H9 (cell line): ENCODE data around the gene CFAP299. TPM values are rescaled to one million over a fixed set of nuclear protein-coding genes. Genes with fewer than 3 reads are reported as not detected.

Experiments
- DNase-seq: peaks from one replicate; pipeline ENCODE4 v3.0.0-alpha.2; 2017
- H2AFZ ChIP-seq: one replicate; pipeline ENCODE4 v1.6.1; 2013; ENCODE audit warnings: mild to moderate bottlenecking, low read length, control low read depth, moderate library complexity
- H2AK5ac ChIP-seq: 2 replicates; pipeline ENCODE4 v1.6.1; 2013; ENCODE audit warnings: low read length, control low read depth, mixed read lengths; ENCODE audit not compliant: insufficient read length
- H2BK120ac ChIP-seq: one replicate; pipeline ENCODE4 v1.6.1; 2013; ENCODE audit warnings: low read depth, mild to moderate bottlenecking, low read length, control low read depth, inconsistent platforms; ENCODE audit not compliant: poor library complexity, severe bottlenecking
- H2BK12ac ChIP-seq: 2 replicates; pipeline ENCODE4 v1.6.1; 2013; ENCODE audit warnings: low read length, control low read depth, mixed read lengths, low read depth; ENCODE audit not compliant: insufficient read length
- H2BK15ac ChIP-seq: 2 replicates; pipeline ENCODE4 v1.6.1; 2013; ENCODE audit warnings: low read depth, low read length, control low read depth
- H2BK20ac ChIP-seq: one replicate; pipeline ENCODE4 v1.6.1; 2013; ENCODE audit warnings: low read depth, mild to moderate bottlenecking, low read length, control low read depth, inconsistent platforms; ENCODE audit not compliant: poor library complexity, severe bottlenecking
- H2BK5ac ChIP-seq: 2 replicates; pipeline ENCODE4 v1.6.1; 2013; ENCODE audit warnings: low read length, control low read depth, mixed read lengths; ENCODE audit not compliant: insufficient read length
- H3K14ac ChIP-seq: 2 replicates; pipeline ENCODE4 v1.6.1; 2013; ENCODE audit warnings: low read length, control low read depth; ENCODE audit not compliant: insufficient read depth
- H3K18ac ChIP-seq: 2 replicates; pipeline ENCODE4 v1.6.1; 2013; ENCODE audit warnings: low read depth, mild to moderate bottlenecking, mixed read lengths, low read length, control low read depth; ENCODE audit not compliant: insufficient read length
- H3K23ac ChIP-seq: 2 replicates; pipeline ENCODE4 v1.6.1; 2013; ENCODE audit warnings: low read length, control low read depth, mixed read lengths, low read depth; ENCODE audit not compliant: insufficient read length
- H3K23me2 ChIP-seq: 2 replicates; pipeline ENCODE4 v1.6.1; 2013; ENCODE audit warnings: low read depth, mild to moderate bottlenecking, mixed read lengths, low read length, control low read depth; ENCODE audit not compliant: insufficient read length, poor library complexity, severe bottlenecking
- H3K27ac ChIP-seq: 2 replicates; pipeline ENCODE4 v1.5.1; 2013; ENCODE audit warnings: low read length, control low read depth, mixed read lengths, low read depth; ENCODE audit not compliant: insufficient read length
- H3K27me3 ChIP-seq: 2 replicates; pipeline ENCODE4 v1.6.1; 2013; ENCODE audit warnings: low read length, control low read depth, inconsistent platforms; ENCODE audit not compliant: insufficient read depth
- H3K4ac ChIP-seq: 2 replicates; pipeline ENCODE4 v1.6.1; 2013; ENCODE audit warnings: low read depth, mild to moderate bottlenecking, control low read depth, inconsistent platforms, low read length, moderate library complexity
- H3K4me1 ChIP-seq: 2 replicates; pipeline ENCODE4 v1.6.1; 2013; ENCODE audit warnings: low read length, control low read depth, inconsistent platforms; ENCODE audit not compliant: insufficient read depth
- H3K4me2 ChIP-seq: 2 replicates; pipeline ENCODE4 v1.6.1; 2013; ENCODE audit warnings: low read length, control low read depth, mixed read lengths; ENCODE audit not compliant: insufficient read length, insufficient read depth
- H3K56ac ChIP-seq: 2 replicates; pipeline ENCODE4 v1.6.1; 2013; ENCODE audit warnings: low read depth, mild to moderate bottlenecking, mixed read lengths, low read length, control low read depth; ENCODE audit not compliant: insufficient read length
- H3K79me1 ChIP-seq: 2 replicates; pipeline ENCODE4 v1.6.1; 2013; ENCODE audit warnings: low read depth, mild to moderate bottlenecking, moderate library complexity, low read length, control low read depth, inconsistent platforms; ENCODE audit not compliant: insufficient read depth, poor library complexity, severe bottlenecking
- H3K79me2 ChIP-seq: 2 replicates; pipeline ENCODE4 v1.6.1; 2013; ENCODE audit warnings: low read length, control low read depth, inconsistent platforms; ENCODE audit not compliant: insufficient read depth
- H3K9ac ChIP-seq: 2 replicates; pipeline ENCODE4 v1.6.1; 2013; ENCODE audit warnings: low read length, control low read depth, mixed read lengths; ENCODE audit not compliant: insufficient read length; ENCODE audit errors: extremely low read depth
- H3K9me3 ChIP-seq: one replicate; pipeline ENCODE4 v1.6.1; 2013; ENCODE audit warnings: low read depth, low read length, inconsistent platforms; ENCODE audit not compliant: control insufficient read depth
- H3T11ph ChIP-seq: one replicate; pipeline ENCODE4 v1.6.1; 2013; ENCODE audit warnings: mild to moderate bottlenecking, low read length, control low read depth, inconsistent platforms
- H4K20me1 ChIP-seq: one replicate; pipeline ENCODE4 v1.6.1; 2013; ENCODE audit not compliant: control insufficient read depth, insufficient read length, insufficient read depth
- H4K5ac ChIP-seq: 2 replicates; pipeline ENCODE4 v1.6.1; 2013; ENCODE audit warnings: low read depth, mild to moderate bottlenecking, mixed read lengths, low read length, control low read depth; ENCODE audit not compliant: insufficient read length
- H4K8ac ChIP-seq: replicated peaks from 2 replicates; pipeline ENCODE4 v1.6.1; 2013; ENCODE audit warnings: low read length, control low read depth, mixed read lengths, low read depth; ENCODE audit not compliant: insufficient read length
- H4K91ac ChIP-seq: 2 replicates; pipeline ENCODE4 v1.6.1; 2013; ENCODE audit warnings: low read depth, mild to moderate bottlenecking, moderate library complexity, mixed read lengths, low read length, control low read depth; ENCODE audit not compliant: insufficient read length
- H3K27ac Mint-ChIP-seq, 3 experiments: 2 replicates in 2 of 3; 3 replicates in 1 of 3; pipeline ENCODE4 v1.8.0; 2020 to 2021; ENCODE audit warnings: mixed read lengths in 3 of 3, mild to moderate bottlenecking in 1 of 3, moderate library complexity in 1 of 3
- H3K27me3 Mint-ChIP-seq: 2 replicates; pipeline ENCODE4 v1.8.0; 2021; ENCODE audit warnings: low read depth, mild to moderate bottlenecking, moderate library complexity, mixed read lengths
- H3K36me3 Mint-ChIP-seq, 3 experiments: 2 replicates in 2 of 3; 3 replicates in 1 of 3; pipeline ENCODE4 v1.8.0; 2020 to 2021; ENCODE audit warnings: low read depth in 3 of 3, mixed read lengths in 3 of 3; ENCODE audit not compliant: insufficient read depth in 1 of 3
- H3K4me1 Mint-ChIP-seq, 2 experiments: 2 replicates each; pipeline ENCODE4 v1.8.0; 2020; ENCODE audit warnings: mixed read lengths in 2 of 2
- H3K4me3 Mint-ChIP-seq, 2 experiments: 2 replicates in 1 of 2; 3 replicates in 1 of 2; pipeline ENCODE4 v1.8.0; 2020 to 2021; ENCODE audit warnings: mild to moderate bottlenecking in 2 of 2, mixed read lengths in 2 of 2, moderate library complexity in 1 of 2
- H3K9me3 Mint-ChIP-seq, 2 experiments: 2 replicates in 1 of 2; 3 replicates in 1 of 2; pipeline ENCODE4 v1.8.0; 2020; ENCODE audit warnings: mild to moderate bottlenecking in 2 of 2, mixed read lengths in 2 of 2, moderate library complexity in 1 of 2
- WGBS: extraction: QIAGEN DNeasy Blood & Tissue Kit; methylation state at CpG from one replicate; pipeline ENCODE4 v1.1.7; 2013; ENCODE audit warnings: missing lambda C conversion rate, low lambda C conversion rate, mixed read lengths; ENCODE audit not compliant: insufficient read length; ENCODE audit errors: extremely low coverage; 5-methylcytosine and 5-hydroxymethylcytosine counted together
- total RNA-seq: library from RNA; stranded (reverse); gene quantifications from 2 replicates; pipeline ENCODE4 v1.2.1, GENCODE V29; 2021
- TF ChIP-seq, protein P1 (sequence below): fragments of 200-600 bp; sonication (generic); conservative IDR thresholded peaks from 3 replicates; pipeline ENCODE4 v1.8.0; 2021; ENCODE audit warnings: antibody characterized with exemption, mild to moderate bottlenecking

Gene CFAP299
- total RNA-seq, 1 experiment from 2014 or later: not detected

DNA sequence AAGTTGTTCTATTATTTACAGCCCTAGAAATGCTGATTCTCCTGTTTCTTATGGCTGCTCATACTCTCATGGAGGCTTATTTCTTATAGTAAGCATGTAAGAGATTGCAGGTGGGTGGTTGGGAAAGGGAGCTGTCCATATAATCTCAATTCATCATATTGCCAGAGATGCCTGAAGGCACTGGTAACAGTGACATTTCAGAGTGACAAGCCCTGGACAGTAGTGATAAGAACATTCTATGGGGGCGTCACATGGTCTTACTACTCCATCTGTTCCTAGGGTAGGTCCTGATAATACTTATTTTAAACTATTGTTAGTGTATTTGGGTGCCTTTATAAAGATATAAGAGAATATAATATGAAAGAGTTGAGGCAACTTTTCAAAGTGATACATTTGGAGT is 171.5 kb downstream of the CFAP299 start:
- no CpG with 5 or more reads among the region's 1 CpG for WGBS
- Histone ChIP-seq H3K27me3 (no peaks in the 10 kb centered on the region), H2BK12ac (no peak overlapping the region), H4K20me1 (no peaks in the 10 kb centered on the region), H3K27ac (no peak overlapping the region), H3K4ac (no peak overlapping the region), H4K5ac (no peak overlapping the region), H4K8ac (no peak overlapping the region), H2BK5ac (no peak overlapping the region), H3K79me2 (no peaks in the 10 kb centered on the region), H4K91ac (no peak overlapping the region), H3K79me1 (no peaks in the 10 kb centered on the region), H3K4me2 (no peak overlapping the region), H3K9ac (no peak overlapping the region), H2BK120ac (no peak overlapping the region), H3K9me3 (no peaks in the 10 kb centered on the region), H3K56ac (no peak overlapping the region), H2AFZ (no peak overlapping the region), H3K4me1 (no peaks in the 10 kb centered on the region), H3K14ac (no peak overlapping the region), H3K18ac (no peak overlapping the region), H2BK15ac (no peak overlapping the region), H3K23me2 (no peaks in the 10 kb centered on the region), H3K23ac (no peak overlapping the region), H2BK20ac (no peak overlapping the region), H2AK5ac (no peak overlapping the region), H3T11ph (no peak overlapping the region)
- Mint-ChIP-seq H3K4me1 (no peaks in the 10 kb centered on the region), H3K27me3 (no peaks in the 10 kb centered on the region), H3K36me3 (no peaks in the 10 kb centered on the region), H3K4me3 (no peak overlapping the region), H3K9me3 (no peaks in the 10 kb centered on the region), H3K27ac (no peak overlapping the region)
- TF ChIP-seq, protein P1, sequence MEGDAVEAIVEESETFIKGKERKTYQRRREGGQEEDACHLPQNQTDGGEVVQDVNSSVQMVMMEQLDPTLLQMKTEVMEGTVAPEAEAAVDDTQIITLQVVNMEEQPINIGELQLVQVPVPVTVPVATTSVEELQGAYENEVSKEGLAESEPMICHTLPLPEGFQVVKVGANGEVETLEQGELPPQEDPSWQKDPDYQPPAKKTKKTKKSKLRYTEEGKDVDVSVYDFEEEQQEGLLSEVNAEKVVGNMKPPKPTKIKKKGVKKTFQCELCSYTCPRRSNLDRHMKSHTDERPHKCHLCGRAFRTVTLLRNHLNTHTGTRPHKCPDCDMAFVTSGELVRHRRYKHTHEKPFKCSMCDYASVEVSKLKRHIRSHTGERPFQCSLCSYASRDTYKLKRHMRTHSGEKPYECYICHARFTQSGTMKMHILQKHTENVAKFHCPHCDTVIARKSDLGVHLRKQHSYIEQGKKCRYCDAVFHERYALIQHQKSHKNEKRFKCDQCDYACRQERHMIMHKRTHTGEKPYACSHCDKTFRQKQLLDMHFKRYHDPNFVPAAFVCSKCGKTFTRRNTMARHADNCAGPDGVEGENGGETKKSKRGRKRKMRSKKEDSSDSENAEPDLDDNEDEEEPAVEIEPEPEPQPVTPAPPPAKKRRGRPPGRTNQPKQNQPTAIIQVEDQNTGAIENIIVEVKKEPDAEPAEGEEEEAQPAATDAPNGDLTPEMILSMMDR: no peak
- no peak for DNase-seq
